ENCODE data around the gene C16orf89.

The C16orf89 gene

DNA sequence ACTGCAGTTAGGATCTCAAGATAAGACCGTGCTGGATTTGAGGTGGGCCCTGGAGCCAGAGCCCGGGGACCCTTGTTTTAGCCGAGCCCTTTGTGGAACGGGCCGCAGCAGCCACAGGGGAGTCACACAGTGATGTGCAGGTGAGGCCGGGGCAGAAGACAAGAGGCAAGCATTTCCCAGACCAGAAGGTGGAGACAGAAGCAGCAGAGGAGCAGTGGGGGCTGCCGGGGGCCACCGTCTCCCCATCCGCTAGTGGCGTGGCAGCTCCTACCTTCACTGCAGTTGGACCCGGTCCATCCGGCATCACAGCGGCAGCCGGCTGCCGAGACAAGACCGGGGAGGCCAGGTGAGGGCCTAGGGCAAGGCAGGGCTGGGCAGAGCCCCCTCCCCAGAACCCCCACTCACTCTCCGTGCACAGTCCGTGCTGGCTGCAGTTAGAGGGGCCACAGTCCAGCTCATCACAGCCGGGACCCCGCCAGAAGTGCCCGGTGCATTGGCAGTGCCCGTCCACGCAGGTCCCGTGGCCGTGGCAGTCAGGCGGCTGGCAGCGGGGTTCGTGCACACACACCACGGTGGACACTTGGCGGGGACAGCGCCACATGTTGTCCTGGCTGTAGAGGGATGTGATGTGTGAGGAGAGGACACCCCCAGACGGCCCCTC is 38.1 kb downstream of the C16orf89 start:
- DNase-seq: no peak

GRCh38 chr16:5027086-5027485 is 38.7 kb downstream of the C16orf89 start:
- DNase-seq: no peak

DNA sequence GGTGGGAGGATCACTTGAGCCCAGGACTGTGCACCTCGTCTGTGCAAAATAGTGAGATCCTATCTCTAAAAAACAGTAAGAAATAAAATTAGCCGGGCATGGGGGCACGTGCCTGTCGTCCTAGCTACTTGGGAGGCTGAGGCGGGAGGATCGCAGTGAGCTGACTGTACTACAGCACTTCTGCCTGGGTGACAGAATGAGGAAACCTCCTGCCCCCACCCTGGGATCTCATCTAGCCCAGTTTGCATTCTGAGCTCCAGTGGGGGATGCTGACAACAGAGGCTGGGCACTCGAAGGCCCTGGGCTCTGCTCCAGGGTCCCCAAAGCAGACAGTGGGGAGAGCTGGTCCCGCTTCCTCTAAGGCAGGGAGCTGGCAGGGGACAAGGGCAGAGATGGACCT is 39.1 kb downstream of the C16orf89 start:
- no peak for DNase-seq

DNA sequence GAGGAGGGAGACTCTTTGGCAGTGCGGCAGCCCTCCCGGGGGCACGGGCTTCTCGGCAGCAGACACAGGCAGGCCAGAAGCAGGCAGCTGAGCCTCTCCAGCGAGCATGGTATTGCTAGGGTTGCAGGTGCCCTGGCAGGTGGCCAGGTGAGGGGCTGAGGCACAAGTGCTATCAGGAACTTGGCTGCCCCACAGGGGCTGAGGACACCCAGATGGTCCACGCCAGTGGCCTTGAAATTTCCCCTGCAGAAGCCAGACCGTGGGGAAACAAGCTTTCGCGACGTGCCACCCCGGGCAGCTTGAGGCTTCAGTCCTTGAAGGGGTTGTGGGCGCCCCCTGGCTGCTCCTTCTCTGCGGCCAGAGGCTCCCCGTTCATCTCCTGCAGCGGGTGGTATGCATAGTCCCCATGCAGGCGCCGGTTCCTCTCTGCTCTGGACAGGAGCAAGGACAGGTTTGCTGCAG is 40.6 kb downstream of the C16orf89 start:
- DNase-seq: no peak

DNA sequence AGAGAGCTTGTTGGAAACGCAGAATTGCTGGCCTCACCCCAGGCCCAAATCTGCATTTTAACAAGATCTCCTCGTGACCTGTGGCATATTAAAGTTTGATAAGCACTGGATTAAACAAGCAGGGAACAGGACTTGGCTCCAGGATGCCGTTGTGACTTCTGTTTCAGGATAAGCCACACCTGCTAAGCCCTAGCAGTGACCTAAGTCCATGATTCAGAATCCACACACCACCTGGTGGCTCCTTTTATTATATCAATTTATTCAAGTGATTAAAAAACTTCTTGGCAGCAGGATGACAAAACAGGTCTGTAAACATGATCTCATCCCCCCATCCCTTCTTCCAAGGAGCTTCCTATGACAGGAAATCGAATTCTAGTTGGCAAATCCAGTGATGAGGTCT is 41.1 kb downstream of the C16orf89 start:
- no peak for DNase-seq

GRCh38 chr16:5022521-5022920 is 43.2 kb downstream of the C16orf89 start:
- no peak for DNase-seq

GRCh38 chr16:5020551-5020950 is 45.2 kb downstream of the C16orf89 start:
- no peak for DNase-seq

- no peak for DNase-seq
Observed at GRCh38 chr16:5019775-5020174, 46.0 kb downstream of the C16orf89 start.

DNA sequence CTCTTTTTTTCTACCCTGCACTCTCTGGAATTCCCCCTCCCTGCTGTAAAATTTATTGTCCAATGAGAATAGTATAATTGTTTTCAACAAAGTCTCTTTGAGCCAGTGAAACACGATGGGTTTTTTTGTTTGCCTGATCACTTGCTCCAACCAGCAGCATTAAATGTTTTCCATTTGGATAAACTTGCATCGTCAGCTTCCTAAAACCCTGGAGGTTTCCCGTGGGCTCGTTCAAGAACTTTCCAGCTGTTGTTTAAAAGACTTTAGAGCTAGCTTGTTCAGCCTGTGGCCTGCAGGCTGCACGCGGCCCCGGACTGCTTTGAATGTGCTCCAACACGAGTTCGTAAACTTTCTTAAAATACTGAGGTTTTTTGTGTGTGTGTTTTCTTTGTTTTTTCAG is 47.0 kb downstream of the C16orf89 start:
- DNase-seq: no peak

- DNase-seq: no peak
Observed at GRCh38 chr16:5017678-5017969, 48.1 kb downstream of the C16orf89 start.

DNA sequence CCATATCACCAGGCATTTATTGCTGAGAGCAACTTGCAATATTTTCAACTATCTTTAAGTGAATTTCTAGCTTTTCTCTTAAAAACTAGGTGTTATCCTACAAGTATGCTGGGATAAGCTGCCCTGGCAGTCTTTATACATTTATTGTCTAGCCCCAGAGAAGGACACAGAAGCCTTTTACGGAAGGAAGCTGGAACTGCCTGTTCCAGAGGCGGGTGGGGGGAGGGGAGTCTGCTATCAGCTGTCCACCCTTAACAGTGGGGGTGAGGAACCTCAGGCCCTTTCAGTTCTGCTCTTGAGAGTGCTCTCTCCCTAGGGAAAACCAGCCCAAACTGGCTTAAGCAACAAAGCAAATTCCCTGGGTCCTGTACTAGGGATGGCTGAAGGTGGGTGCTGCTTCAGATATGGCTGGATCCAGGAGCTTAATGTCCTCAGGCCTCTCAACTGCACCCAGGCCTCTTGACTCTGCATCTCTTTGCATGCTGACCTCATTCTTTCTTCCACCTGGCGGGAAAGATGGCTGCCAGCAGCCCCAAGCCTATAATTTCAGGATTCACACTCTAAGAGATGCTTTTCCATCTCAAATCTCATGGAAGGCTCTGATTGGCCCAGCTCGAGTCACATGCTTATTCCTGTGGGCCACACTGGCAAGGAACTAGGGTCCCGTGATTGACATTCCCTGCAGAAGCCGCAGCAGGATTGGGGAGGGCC is 48.6 kb downstream of the C16orf89 start:
- DNase-seq: no peak

GRCh38 chr16:5015887-5016286 is 49.9 kb downstream of the C16orf89 start:
- no peak for DNase-seq

DNA sequence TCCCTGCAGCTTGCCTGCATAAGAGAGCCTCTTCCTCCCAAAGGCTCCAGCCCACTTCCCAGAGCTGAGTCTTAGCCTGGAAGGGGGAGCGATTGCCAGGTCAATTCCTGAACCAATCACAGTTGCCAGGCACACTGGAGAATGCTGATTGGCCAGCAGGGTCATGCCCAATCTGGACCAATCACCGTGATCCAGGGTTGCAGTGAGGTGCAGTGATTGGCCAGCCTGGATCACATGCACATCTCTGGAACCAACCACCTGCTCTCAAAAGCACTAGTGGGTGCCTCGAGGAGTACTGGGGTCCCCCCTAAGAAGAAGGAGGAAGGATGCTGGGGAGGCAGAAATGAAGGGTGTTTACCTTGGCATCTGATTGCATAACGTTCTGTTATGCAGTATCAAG is 50.4 kb downstream of the C16orf89 start:
- DNase-seq: no peak

DNA sequence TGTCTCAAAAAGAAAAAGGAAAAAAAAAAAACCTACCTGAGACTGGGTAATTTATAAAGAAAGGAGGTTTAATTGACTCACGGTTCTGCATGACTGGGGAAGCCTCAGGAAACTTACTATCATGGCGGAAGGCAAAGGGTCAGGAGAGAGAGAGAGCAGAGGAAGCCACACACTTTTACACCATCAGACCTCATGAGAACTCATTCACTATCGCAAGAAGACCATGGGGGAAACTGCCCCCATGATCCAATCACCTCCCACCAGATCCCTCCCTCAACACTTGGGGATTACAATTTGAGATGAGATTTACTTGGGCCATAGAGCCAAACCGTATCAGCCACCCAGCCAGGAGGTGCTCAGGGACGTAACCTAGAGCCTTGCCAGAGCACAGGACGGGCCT is 52.9 kb downstream of the C16orf89 start:
- no peak for DNase-seq

DNA sequence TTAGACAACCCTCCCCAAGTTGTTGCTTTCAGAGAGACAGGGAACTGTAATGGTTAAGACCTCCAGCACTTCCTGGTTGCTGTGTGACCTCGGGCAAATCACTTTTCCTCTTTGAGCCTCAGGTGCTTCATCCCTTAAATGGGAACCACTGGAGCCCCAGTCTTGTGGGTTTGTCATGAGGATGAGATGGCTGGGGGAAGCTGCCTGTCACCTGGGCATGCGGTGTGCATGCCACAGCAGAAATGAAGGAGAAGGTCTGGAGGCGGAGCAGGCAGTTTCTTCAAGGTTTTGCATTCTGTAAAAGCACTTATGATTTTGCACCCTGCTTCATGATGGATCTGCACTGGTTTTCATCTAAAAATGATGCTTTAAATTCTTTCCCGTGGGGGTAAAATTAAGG is 54.1 kb downstream of the C16orf89 start:
- DNase-seq: no peak

DNA sequence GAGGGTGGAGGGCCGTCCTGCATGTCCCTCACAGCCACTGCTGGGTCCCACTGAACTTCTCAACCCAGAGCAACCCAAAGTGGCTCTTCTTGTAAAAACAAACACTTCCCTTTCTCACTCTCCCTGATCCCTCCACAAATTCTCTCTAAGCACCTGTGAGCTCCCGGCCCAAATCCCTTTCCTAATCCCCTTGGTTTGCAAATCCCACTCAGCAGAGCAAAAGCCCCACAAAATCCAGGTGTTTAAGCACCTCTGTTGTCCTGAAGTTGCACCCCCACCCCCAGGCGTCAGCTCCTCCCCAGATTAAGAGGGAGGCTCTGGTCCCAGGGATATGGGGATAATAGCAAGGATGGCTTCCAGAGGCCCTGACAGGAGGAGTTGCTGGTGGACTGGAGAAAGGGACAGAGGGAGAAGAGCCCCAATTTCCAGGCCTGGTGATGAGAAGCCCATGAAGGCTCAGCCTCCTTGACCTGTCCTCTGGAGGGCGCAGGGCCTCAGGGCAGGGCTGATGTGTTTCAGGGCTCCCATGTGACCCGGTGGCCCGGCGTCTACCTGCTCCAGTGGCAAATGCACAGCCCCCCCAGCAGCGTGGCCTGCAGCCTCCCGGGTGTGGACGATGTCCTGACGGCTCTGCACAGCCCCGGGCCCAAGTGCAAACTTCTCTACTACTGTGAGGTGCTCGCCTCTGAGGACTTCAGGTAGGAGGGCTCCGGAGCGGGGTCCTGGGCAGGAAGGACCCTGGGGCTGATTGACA is 55.0 kb downstream of the C16orf89 start:
- DNase-seq: no peak

DNA sequence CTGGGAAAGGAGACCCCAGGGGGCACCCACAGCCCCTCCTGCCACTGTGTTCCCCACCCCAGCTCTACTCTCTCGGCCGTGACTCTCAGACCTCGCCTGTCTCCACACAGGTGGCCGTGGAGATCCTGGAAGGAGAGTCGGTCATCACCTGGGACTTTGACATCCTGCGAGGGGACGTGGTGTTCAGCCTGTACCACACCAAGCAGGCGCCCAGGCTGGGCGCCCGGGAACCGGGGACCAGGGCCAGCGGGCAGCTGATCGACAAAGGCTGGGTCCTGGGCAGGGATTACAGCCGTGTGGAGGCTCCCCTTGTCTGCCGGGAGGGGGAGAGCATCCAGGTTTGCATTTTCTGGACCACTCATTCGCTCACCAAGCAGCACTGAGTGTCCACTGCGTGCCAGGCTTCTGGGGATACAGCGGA is 57.4 kb downstream of the C16orf89 start:
- no peak for DNase-seq

DNA sequence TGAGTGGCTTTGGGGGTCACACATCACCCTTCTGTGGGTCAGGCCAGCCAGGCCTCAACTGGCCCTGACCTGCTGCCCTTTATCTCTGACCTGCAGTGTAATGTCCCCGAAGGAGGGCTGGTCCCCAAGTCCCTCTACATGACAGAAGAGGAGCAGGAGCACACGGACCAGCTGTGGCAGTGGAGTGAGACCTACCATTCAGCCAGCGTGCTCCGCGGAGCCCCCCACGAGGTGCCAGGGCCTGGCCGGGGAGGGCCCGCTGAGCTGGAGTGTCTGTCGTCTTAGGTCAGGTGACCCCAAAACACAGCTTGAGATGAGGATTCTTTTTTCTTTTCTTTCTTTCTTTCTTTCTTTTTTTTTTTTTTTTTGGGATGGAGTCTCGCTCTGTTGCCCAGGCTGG is 58.5 kb downstream of the C16orf89 start:
- DNase-seq: no peak

DNA sequence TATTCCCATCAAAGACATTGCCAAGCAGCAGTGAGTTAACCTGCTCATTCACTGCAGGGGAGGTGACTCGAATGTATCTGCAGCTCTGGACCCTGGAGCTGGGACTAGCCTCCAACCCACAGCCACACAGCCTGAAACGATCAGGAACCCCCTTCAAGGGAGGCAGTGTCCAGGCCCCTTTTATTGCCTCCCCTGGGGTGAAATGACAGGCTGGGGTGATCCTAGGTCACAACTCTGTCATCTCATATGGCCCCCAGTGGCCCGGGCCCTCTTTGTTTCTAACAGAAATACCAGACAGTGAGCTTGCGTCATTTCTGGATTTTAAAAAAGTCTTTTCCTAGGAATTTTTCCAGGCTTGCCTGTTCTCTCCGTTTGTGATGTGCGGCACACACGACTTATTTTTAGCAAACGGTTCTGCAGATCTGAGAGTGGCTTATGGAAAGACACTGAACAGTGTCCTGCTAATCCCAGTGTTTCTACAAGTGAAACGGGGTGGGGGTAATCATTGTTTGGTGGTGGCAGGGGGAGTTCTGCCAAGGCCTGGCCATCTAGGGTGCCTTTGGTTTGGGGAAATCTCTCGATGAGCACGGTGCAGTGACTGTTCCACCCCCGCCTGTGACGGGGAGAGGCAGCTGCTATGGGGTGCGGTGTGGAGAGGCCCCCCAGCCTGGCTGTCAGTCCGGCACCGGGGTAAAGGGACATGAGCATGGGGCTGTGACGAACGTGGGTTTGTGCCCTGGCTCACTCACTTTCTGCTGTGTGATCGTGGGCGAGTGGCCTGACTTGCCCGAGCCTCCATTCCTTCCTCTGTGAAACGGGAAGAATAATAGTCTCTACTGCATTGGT is 59.2 kb downstream of the C16orf89 start:
- no peak for DNase-seq

DNA sequence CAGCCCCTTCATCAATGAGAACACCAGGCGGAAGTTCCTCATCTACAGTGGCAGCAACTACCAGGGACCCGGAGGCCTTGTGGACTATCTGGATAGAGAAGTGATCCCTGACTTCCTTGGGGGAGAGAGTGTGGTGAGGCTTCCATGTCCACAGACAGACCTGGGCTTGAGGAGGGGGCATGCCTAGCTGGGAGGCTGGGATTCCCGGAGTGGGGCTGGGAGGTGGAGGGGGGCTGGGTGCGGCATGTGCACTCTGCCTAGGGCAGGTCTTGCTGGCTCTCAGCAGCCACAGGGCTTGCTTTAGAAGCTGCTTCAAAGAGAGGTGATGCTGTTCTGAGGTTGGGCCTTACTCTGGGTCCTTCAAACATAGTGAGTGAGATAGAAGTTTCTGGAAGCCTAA is 59.8 kb downstream of the C16orf89 start:
- no peak for DNase-seq

- no peak for DNase-seq
Observed at GRCh38 chr16:5004311-5004710, 61.4 kb downstream of the C16orf89 start.

- DNase-seq: no peak
Observed at GRCh38 chr16:5003828-5004227, 61.9 kb downstream of the C16orf89 start.

GRCh38 chr16:5003211-5003610 is 62.5 kb downstream of the C16orf89 start:
- no peak for DNase-seq
